ENCODE results near the gene AATK. TPM values are rescaled to one million over a fixed set of nuclear protein-coding genes. Genes with fewer than 3 reads are reported as not detected.
A peak's percentile ranks its signal among the peaks of the same experiment; 100 is the strongest.

The AATK gene, protein sequence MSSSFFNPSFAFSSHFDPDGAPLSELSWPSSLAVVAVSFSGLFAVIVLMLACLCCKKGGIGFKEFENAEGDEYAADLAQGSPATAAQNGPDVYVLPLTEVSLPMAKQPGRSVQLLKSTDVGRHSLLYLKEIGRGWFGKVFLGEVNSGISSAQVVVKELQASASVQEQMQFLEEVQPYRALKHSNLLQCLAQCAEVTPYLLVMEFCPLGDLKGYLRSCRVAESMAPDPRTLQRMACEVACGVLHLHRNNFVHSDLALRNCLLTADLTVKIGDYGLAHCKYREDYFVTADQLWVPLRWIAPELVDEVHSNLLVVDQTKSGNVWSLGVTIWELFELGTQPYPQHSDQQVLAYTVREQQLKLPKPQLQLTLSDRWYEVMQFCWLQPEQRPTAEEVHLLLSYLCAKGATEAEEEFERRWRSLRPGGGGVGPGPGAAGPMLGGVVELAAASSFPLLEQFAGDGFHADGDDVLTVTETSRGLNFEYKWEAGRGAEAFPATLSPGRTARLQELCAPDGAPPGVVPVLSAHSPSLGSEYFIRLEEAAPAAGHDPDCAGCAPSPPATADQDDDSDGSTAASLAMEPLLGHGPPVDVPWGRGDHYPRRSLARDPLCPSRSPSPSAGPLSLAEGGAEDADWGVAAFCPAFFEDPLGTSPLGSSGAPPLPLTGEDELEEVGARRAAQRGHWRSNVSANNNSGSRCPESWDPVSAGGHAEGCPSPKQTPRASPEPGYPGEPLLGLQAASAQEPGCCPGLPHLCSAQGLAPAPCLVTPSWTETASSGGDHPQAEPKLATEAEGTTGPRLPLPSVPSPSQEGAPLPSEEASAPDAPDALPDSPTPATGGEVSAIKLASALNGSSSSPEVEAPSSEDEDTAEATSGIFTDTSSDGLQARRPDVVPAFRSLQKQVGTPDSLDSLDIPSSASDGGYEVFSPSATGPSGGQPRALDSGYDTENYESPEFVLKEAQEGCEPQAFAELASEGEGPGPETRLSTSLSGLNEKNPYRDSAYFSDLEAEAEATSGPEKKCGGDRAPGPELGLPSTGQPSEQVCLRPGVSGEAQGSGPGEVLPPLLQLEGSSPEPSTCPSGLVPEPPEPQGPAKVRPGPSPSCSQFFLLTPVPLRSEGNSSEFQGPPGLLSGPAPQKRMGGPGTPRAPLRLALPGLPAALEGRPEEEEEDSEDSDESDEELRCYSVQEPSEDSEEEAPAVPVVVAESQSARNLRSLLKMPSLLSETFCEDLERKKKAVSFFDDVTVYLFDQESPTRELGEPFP (N-terminal part only)
- total RNA-seq: 10.1 TPM

DNA sequence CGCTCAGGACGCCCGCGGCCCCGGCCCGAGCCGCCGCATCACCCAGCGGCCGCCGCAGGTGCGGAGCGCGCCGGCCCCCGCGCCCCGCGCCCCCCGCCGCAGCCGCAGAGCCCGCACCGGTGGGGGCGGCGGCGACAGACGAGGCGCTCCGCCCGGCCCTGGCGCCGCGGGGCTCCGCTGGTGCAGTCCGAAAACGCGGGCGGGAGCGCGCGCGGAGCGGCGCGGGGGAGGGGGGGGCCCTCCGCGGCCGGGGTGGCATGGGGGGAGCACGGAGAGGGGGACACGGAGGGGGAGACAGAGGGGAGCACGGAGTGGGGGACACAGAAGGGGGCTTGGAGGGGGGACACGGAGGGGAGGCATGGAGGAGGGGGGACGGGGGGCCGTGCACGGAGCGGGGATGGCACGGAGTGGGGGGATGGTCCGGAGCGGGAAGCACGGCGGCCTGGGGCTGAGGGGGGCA, at the start of gene AATK:
Gene AATK (minus strand): TSS at position 189 of the 460 bp plus-strand sequence. CDS start 229 bp downstream, outside the sequence.
- no peak for DNase-seq

DNA sequence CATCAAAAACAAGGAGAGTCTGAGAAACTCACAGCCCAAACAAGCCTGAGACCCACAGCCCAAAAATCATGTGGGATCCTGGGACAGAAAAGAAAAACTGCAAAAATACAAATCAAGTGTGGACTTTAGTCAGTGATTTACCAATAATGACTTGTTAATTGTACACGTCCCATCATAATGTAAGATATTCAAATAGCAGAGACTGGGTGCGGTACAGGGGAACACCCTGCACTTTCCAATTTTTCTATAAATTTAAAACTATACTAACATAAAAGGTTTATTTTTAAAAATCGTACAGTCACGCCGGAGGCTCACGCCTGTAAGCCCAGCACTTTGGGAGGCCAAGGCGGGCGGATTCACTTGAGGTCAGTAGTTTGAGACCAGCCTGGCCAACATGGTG, 48.0 kb upstream of the AATK start:
- DNase-seq: no peak

DNA sequence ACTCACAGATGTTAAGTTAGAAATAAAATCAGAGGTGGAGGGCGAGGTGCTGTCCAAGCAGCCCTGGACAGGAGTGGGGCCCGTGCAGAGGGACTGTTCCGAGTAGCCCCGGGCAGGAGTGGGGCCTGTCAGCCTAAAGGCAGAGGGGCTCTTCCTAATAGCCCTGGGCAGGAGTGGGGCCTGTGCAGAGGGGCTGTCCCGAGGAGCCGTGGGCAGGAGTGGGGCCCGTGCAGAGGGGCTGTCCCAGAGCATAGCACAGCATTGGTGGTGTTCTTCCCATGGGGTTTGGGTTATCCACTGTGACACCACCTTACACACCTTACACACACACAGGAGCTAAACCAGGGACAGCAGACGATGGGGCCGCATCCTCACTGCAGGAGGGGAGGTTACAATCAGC, 46.3 kb upstream of the AATK start:
- DNase-seq: no peak

DNA sequence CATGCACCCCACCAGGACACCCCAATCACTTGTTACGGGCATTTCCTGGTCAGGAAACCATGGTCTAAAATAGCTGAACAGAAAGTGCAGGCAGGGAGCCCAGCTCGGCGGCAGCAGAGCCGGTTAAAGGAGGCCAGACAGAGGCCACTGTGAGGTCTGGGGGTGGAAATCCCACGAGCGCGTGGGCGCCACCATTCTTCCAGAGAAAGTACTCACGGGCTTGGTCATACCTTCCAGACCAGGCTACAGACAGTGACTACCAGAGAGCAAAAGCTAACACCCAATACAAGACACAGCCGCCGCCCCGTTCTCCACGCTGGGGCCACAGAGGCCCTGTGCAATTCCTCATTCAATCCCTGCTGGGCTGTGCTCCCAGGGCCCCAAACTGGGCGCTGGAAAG, 44.8 kb upstream of the AATK start:
- no peak for DNase-seq

DNA sequence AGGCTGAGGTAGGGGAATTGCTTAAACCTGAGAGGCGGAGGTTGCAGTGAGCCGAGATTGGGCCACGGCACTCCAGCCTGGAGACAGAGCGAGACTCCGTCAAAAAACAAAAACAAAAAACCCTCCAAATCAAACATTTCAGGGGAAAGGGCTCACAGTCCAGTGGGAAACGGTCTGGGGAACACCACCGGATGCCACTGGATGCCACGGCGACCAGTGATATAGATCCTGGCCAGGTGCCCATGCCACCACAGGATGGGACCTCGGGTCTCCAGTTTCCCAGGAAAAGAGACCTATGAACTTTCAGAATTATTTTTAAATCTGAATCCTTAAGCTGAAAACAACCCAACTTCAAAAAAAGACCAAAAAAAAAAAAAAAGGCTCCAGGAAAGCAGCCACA, 44.4 kb upstream of the AATK start:
- no peak for DNase-seq

DNA sequence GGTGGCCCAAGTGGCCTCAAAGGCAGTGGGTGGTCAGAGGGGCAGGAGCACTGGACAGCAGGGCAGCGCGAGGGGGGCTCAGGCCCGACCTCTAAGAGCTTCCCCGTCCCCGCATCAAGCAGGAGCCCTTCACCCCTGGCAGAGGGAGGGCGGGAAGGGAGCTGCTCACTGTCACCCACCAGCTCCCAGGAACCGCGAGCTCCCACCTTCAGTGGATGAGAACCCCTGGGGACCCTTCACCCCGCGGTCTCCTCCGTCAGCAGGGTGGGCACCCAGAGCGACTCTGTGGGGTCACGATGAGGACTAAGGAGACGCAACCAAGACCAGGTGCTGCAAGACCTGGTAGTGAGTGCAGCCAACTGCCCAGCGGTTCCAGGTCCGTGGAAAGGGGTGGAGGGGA, 43.1 kb upstream of the AATK start:
- DNase-seq: no peak

DNA sequence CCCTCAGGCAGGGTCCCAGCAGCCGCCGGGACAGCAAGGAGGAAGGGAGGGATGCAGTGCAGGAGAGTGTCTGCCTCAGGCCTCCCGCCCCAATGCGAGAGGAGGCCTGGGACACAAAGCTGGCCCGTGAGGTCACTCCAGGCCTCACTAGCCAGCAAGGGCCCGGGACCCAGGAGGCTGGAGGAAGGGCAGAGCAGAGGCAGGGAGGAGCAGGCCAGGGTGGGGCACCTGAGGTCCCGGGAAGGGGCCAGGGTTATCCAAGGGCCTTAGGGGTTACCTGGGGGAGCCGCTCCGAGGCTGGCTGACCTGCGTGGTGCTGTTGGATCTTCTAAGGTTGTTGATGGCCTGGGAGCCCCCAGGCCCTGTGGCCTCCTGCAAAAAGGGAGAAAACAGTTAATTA, 42.6 kb upstream of the AATK start:
- DNase-seq: no peak

DNA sequence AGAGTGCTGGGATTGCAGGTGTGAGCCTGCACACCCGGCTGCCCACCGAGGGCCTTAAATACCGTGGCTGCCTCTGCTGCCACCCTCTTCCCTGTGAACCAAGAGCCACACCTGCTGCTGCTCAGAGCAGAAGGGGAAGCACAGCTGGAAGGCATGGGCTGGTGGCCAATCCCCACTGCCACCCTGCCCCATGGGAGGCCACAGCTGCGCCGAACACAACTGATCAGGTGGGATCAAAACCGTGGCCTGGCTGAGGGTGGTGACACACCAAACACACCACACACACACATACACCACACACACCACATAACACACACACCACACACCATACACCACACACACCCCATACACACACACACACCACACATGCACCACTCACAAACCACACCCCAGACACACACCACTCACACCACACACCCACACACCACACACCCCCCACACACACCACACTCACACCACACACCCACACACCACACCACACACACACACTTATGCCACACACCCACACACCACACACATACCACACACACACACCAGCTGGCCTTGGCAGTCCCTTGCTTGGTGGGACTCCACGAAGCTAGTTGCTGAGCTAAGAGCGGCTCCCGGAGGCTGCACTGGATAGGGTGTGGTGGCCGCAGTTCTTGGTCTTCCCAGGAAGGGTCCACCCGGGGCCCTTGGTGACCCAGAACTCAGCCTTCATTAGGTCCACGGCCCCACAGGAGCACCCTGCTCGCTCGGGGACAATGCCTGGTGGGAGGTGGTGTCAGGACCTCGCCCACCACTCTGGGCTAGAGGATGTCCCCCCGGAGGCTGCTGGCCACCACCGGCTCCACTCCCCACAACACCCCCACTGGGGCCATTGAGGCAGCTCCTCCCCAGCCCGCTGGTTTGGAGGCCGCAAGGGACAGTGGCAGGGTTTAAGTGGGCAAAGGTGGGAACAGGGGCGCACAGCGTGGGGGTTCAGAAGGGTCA, 41.9 kb upstream of the AATK start:
- DNase-seq: no peak

DNA sequence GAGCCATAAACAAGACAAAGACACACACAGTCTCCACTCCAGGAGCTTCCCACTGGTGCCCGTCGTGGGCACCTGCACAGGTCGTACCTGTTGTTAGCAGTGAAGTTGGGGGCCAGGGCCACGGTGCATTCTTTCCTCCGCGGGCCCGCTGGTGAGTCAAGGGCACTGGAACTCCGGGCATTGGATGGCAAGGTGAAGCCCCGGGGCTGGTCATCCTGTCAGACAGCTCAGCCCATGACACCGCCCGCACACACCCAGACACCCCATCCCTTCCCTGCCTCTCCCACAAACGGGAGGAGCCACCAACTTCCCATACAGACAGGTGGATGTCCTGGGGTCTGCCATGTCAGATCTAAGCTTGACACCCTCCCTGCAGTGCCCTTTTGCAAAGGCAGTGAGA, 40.6 kb upstream of the AATK start:
- DNase-seq: no peak

DNA sequence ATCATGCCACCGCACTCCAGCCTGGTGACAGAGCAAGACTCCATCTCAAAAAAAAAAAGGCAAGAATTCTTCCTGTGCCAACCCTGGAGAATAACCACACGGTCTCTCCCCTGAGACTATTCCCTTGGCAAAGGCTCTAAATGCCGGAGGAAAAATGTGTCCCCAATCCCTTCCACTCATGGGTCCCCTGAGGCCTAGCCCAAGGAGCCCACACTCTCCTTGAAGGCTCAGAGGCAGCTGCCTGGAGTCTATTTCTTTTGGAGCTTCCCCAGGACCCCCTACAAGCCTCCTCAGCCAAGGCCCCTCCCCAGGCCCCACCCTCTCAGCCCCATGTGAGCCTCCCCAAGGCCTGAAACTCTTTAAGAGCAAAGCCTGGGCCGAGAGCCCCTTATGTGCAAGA, 40.1 kb upstream of the AATK start:
- no peak for DNase-seq

DNA sequence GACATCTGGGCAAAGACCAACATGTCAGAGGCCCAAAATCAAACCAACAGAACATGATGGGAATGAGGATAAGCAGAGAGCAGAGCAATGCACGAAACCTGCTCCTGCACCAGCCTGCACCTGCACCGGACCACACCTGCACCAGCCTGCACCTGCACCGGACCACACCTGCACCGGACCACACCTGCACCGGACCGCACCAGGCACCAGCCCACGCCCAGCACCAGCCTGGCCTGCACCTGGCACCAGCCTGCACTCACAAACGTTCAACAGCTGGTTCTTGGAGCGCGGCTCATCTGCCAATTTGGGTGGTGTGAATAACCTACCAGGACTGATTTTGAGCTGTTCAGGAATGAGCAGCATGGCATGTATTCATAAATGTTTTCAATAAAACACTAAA, 38.6 kb upstream of the AATK start:
- DNase-seq: no peak

DNA sequence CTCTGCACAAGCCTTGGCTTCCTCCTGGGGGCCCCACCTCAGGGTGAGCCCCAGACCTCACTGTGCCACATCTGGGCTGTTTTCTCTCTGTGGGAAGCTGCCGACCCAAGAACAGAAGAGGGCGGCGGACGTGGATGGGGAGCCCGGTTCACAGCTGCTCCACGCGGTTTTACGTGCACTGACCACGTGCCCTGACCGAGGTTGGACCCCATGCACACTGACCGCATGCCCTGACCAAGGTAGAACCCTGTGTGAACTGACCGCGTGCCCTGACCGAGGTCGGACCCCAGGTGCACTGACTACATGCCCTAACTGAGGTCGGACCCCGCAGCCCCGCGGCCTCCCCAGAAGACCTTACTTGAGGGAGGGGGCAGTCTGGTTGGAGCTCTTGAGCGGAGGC, 37.1 kb upstream of the AATK start:
- DNase-seq: no peak

DNA sequence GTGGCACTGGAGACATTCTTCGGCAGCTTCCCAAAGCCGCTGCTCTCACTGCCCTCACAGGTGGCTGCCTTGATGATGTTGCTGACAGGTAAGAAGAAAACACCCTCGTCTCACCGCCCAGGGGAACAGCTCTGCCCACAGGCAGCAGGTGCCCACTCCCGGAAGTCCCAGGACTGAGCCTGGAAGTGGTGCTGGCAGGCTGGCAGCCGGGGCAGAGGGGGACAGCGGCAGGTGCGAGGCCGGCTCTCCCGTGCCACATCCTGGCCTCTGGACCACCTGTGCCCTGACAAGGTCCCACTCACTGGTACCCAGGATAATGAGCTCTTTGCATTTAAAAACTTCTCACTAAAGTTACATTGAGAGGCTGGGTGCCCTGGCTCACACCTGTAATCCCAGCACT, 36.3 kb upstream of the AATK start:
- no peak for DNase-seq

DNA sequence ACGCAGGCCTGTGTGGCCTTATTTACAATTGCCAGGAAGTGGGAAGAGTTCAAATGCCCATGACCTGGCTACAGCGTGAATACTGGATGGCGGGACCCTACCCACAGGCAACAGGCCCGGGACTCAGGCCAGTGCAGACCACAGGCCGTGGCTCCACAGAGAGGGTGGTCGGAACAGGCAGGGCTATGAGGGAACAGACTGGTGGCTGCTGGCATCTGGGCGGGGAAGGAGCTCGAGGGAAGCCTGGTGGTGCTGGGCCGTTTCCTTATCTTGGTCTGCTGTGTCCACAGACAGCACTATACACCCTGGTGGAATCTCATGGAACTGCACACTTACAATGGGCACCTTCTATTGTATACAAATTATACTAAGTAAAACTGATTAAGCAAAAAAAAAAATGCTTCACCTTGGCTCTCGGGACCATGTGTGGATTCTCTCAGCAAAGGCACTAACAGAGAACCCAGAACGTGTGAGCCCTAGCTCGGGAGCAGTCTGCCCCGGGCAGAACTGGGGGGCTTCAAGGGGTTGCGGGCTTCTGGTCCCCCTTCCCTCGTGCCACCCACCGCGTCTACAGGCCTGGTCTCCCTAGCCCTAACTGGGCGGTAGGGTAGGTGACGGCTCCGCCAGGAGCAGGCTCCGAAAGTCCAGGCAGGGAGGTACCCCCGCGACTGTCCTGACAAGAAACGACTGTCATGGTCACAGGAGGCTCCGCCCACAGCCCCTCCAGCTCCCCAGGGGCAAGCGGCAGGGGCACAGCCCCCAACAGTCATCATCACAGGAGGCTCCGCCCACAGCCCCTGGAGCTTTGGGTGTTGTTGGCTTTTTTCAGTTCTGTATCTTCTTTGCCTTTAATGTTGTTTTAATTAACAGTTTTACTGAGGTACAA, 34.9 kb upstream of the AATK start:
- peak; percentile 32 for DNase-seq

DNA sequence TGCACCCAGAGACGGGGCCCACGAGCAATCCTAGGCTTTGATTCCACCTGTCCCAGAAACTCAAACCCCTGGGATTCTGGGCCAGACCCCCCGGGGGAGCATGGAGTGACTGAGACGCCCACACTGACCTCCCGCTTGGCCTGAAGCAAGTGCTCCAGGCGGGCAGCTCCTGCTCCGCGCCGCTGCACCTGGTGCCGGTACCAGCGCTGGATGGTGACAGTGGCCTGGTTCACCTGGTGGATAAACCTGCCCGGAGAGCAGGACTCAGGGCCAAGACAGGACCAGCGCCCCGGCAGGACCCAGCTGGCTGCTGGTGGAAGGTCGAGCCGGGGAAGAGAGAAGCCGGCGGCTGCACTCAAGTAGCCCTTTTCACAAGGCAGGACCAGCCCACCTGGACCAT, 34.2 kb upstream of the AATK start:
- DNase-seq: no peak

DNA sequence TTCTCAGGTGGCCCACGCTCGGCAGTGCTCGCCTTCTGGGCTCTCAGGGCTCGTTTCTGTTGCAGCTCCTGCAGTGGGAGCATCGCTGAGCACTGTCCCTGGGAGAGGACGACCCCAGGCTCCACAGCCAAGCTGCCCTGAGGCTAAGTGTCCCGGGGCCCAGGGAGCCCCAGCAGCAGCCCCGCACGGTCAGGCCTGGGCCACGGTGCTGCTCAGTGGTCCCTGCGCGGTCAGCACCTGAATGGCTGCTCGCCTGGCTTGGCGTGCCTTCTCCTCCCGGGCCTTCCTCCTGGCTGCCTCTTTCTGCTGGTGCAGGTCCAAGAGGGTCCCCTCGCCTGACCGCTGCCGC, 33.4 kb upstream of the AATK start:
- DNase-seq: no peak

DNA sequence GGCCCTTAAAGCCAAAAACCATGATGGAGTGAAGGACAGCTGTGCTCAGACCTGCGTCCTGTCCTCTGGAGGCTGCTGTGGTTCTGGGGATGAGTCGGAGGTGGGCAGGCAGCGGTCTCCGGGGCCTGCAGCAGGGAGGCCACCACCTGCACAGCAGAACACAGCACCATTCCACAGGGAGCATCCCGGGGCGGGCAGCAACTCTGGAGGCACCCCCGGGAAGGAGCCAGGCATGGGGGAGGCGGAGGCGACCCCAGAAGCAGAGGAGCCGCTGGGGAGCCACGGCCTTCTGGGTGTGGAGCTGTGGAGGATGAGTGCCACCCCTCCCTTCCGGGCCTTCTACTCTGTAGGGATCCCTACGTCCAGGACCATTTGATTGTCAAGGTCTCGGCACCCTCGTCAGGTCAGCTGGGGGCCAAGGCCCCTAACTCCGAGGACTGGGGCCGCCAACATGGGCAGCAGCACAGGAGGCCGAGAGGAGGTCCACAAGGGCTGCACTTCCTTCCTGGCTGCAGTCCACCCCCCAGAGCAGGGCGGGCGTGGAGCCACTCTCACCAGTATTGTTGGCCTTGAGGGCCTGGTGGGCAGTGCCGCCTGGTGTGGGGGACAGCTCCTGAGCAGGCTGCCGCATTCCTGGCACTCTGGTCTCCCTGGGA, 32.9 kb upstream of the AATK start:
- no peak for DNase-seq

DNA sequence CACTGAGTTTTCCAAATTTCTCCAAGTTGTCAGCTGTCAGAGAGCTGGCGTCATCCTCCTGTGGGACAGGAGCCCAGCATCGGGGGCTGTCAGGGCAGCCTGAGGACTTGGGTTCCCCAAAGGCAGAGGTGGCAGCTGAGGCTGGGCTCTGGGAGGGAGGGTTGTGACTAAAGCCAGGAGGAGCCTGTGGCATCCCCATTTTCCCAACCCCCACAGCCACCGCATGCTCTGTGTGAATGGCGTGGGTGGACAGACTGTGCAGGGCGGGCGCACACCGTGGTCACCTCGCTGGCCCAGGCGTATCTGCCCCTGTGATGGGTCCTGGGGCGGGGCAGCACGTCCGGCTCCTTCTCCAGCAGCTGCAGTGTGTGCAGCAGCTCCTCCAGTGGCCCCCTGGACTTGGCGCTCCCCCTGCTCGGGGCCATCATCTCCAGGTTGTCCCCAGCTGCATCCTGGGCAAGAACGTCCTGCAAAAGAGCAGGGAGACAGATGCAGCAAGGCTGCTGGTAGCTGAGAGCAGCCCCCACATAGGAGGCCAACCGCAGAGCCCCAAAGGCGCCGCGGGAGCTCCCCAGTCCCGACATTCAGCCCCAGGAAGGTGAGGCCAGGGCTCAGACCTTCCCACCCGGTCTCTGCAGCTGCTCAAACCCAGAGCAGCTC, 31.9 kb upstream of the AATK start:
- DNase-seq: no peak

DNA sequence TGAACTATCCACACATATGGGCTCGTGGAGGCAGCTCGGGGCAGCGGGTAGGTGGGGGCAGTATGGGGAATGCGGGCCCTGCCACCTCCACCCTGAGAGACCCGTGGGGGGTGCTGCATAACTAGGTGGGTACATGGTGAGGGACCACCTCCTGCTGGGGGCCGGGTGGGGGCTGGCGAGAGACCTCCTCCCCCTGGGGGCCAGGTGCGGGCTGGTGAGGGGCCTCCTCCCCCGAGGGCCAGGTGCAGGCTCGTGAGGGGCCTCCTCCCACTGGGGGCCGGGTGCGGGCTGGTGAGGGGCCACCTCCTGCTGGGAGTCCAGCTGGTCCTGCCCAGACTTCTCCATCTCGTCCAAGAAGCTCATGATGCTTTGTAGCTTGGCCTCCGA, 31.4 kb upstream of the AATK start:
- no peak for DNase-seq
